ENCODE data around the gene ATG7.
"Not testable (repeated sequence)": the region's sequence is repeated elsewhere in the genome, so short reads cannot be mapped to it uniquely, and the experiment has no call there.

ATG7 gene

GRCh38 chr3:11434563-11435096 is 162.4 kb downstream of the ATG7 start:
- H3K27ac Mint-ChIP-seq = peak overlapping the region; percentile 64 to 98 (median 90)
- H3K36me3 Mint-ChIP-seq (ENCODE audit: low read depth) = no peaks in the 10 kb centered on the region
- H3K4me3 Mint-ChIP-seq = peak overlapping the region in 1 of 3 experiments; percentile 1
- H3K9me3 Mint-ChIP-seq = no peaks in the 10 kb centered on the region
- no peaks in the 10 kb centered on the region for H3K27me3 Mint-ChIP-seq (ENCODE audit: low read depth)
- peaks cover 77% of the 10 kb centered on the region for H3K4me1 Mint-ChIP-seq
- TF ChIP-seq, protein P1, sequence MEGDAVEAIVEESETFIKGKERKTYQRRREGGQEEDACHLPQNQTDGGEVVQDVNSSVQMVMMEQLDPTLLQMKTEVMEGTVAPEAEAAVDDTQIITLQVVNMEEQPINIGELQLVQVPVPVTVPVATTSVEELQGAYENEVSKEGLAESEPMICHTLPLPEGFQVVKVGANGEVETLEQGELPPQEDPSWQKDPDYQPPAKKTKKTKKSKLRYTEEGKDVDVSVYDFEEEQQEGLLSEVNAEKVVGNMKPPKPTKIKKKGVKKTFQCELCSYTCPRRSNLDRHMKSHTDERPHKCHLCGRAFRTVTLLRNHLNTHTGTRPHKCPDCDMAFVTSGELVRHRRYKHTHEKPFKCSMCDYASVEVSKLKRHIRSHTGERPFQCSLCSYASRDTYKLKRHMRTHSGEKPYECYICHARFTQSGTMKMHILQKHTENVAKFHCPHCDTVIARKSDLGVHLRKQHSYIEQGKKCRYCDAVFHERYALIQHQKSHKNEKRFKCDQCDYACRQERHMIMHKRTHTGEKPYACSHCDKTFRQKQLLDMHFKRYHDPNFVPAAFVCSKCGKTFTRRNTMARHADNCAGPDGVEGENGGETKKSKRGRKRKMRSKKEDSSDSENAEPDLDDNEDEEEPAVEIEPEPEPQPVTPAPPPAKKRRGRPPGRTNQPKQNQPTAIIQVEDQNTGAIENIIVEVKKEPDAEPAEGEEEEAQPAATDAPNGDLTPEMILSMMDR (IDR thresholded peaks at IDR 0.05; ENCODE audit: unreplicated experiment in 3 of 3) = no peak

- H3K9me3 Mint-ChIP-seq = no peaks in the 10 kb centered on the region
- no peaks in the 10 kb centered on the region for H3K36me3 Mint-ChIP-seq (ENCODE audit: low read depth)
- H3K4me1 Mint-ChIP-seq = peaks cover 72% of the 10 kb centered on the region
- H3K4me3 Mint-ChIP-seq = no peak overlapping the region
- TF ChIP-seq, protein P1 (IDR thresholded peaks at IDR 0.05; ENCODE audit: unreplicated experiment in 3 of 3) = no peak
- peak overlapping the region; percentile 28 to 98 (median 72) for H3K27ac Mint-ChIP-seq
- H3K27me3 Mint-ChIP-seq (ENCODE audit: low read depth) = no peaks in the 10 kb centered on the region
Observed at GRCh38 chr3:11435440-11436165, 163.4 kb downstream of the ATG7 start.

DNA sequence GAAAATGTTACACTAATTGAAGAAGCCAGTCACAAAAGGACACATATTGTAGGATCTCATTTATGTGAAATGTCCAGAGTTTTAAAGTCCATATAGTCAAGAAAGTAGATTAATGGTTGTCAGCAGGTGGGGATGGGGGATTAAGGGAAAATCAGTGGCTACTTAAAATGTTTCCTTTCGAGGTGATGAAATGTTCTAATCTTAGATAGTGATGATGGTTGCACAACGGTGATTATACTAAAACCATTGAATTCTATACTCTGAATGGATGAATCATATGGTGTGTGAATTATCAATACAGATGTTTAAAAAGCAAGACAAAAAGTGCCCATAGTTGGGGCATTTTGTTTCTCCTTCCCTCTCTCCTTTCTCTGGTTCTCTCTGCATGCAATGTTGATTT is 164.6 kb downstream of the ATG7 start:
- peaks cover 62% of the 10 kb centered on the region for H3K4me1 Mint-ChIP-seq
- H3K27me3 Mint-ChIP-seq (ENCODE audit: low read depth) = no peaks in the 10 kb centered on the region
- H3K27ac Mint-ChIP-seq = peak overlapping the region in 2 of 3 experiments; percentile 72 to 98
- no peak overlapping the region for H3K4me3 Mint-ChIP-seq
- H3K9me3 Mint-ChIP-seq = no peaks in the 10 kb centered on the region
- no peaks in the 10 kb centered on the region for H3K36me3 Mint-ChIP-seq (ENCODE audit: low read depth)
- TF ChIP-seq, protein P1 (IDR thresholded peaks at IDR 0.05; ENCODE audit: unreplicated experiment in 3 of 3) = no peak

- H3K36me3 Mint-ChIP-seq (ENCODE audit: low read depth) = no peaks in the 10 kb centered on the region
- no peaks in the 10 kb centered on the region for H3K9me3 Mint-ChIP-seq
- H3K4me3 Mint-ChIP-seq = no peak overlapping the region
- H3K4me1 Mint-ChIP-seq = peaks cover 57% of the 10 kb centered on the region
- H3K27ac Mint-ChIP-seq = peak overlapping the region in 2 of 3 experiments; percentile 72 to 98
- no peaks in the 10 kb centered on the region for H3K27me3 Mint-ChIP-seq (ENCODE audit: low read depth)
- TF ChIP-seq, protein P1 (IDR thresholded peaks at IDR 0.05; ENCODE audit: unreplicated experiment in 3 of 3) = no peak
Observed at GRCh38 chr3:11437506-11437905, 165.3 kb downstream of the ATG7 start.

DNA sequence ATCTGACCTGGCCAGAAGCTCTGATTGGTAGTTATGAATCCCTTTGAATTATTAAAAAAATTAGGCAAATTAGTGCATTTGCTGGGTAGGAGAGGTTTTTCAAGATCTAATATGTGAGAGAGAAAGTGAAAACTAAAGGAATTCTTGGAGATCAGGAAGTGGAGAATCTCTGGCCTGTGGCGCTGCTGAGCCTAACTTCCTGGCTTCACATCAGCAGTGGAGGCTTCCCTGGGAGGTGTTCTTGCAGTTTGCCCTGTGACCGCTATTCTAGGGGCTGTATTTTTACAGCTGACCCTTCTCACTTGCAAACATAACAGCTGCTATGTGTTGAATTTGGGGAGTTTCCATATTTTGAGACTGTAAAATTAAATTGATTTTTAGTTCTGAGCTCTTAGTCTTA is 166.4 kb downstream of the ATG7 start:
- no peaks in the 10 kb centered on the region for H3K9me3 Mint-ChIP-seq
- peak overlapping the region in 2 of 3 experiments; percentile 6 to 60 for H3K4me3 Mint-ChIP-seq
- H3K27ac Mint-ChIP-seq = peak overlapping the region; percentile 89 to 98 (median 91)
- TF ChIP-seq, protein P1 (IDR thresholded peaks at IDR 0.05; ENCODE audit: unreplicated experiment in 3 of 3) = peak in 2 of 3 experiments; percentile 8 to 12
- peaks cover 58% of the 10 kb centered on the region for H3K4me1 Mint-ChIP-seq
- H3K36me3 Mint-ChIP-seq (ENCODE audit: low read depth) = no peaks in the 10 kb centered on the region
- H3K27me3 Mint-ChIP-seq (ENCODE audit: low read depth) = no peaks in the 10 kb centered on the region

DNA sequence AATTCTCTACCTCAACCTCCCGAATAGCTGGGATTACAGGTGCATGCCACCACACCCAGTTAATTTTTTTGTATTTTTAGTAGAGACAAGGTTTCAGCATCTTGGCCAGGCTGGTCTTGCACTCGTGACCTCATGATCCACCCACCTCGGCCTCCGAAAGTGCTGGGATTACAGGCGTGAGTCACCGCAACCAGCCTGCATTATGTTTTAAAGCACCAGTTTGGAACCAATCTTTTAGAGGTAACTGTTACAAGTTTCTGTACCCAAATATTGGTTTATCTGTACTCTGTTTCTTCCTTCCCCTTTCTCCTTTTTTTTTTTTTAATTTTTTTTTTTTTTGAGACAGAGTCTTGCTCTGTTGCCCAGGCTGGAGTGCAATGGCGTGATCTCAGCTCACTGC is 169.1 kb downstream of the ATG7 start:
- H3K4me1 Mint-ChIP-seq = peaks cover 59% of the 10 kb centered on the region
- H3K36me3 Mint-ChIP-seq (ENCODE audit: low read depth); H3K27ac Mint-ChIP-seq; H3K4me3 Mint-ChIP-seq; H3K9me3 Mint-ChIP-seq; H3K27me3 Mint-ChIP-seq (ENCODE audit: low read depth): not testable (repeated sequence)

All from nephron (organoid).